Ramos (cell line): ENCODE measurements around the gene ETFDH.
"Not testable (repeated sequence)": the region's sequence is repeated elsewhere in the genome, so short reads cannot be mapped to it uniquely, and the experiment has no call there.

Source experiments
- in situ Hi-C: fragments of 300-500 bp; cut with MboI; formaldehyde crosslinking; loops from one replicate; pipeline ENCODE4 v1.14.3; 2022; ENCODE audit warnings: low sequenced_read_pairs; ENCODE audit not compliant: unreplicated experiment

ETFDH gene

GRCh38 chr4:158746537-158746936, 74.4 kb downstream of the ETFDH start:
- in situ Hi-C loops, result loop anchor here (25.0 kb wide), 1 partner anchor 691 kb away; no protein-coding TSS in a partner anchor

DNA sequence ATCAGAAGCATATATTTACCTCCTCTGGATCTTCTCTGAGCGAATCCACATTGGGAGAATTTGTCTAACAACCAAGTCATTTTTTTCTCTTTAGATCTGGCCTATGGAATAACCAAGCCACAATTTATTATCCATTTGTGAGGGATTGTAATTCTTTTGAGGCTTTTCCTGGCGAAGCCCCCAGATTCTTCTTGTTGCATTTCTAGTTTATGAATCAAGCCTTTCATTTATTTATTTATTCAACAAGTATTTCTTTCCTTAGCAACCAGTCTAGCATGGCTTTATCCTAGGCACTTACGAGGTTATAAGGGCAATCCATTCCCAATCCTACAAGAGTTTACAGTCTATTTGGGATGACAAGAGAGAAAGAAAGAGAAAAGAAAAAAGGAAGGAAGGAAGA, 78.3 kb downstream of the ETFDH start:
- in situ Hi-C loops, result no loop called here

DNA sequence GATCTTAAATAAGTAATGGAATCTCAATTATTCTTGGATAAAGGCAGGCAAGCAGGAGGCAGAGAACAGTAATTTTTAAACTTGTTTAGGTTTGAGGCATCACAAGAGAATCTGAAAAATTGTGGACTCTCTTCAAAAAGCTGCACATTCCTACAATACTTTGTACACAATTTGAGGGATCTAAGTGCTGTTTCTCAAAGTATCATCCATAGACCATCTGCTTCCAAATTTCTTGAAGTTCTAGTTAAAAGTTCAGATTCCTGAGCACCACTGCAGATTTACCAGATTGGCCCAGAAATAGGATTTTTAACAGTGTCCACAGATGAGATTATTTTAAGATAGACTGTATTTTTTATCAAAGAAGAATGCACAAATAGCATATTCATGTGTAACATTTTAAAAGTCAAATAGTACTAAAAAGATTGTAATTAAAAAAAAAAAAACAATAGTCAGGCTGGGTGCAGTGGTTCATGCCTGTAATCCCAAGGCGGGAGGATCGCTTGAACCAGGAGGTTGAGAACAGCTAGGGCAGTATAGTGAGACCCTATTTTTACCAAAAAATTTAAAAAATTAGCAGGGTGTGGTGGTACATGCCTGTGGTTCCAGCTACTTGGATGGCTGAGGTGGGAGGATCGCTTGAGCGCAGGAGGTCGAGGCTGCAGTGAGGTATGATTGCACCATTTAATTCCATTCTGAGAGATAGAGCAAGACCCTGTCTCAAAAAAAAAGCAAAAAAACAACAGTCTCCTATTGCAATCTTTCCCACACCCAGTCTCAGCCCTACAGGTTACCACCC, 82.5 kb downstream of the ETFDH start:
- in situ Hi-C loops, result no loop called here

- in situ Hi-C loops, result not testable (repeated sequence)
These were observed 83.7 kb downstream of the ETFDH start for GRCh38 chr4:158755819-158756218.

DNA sequence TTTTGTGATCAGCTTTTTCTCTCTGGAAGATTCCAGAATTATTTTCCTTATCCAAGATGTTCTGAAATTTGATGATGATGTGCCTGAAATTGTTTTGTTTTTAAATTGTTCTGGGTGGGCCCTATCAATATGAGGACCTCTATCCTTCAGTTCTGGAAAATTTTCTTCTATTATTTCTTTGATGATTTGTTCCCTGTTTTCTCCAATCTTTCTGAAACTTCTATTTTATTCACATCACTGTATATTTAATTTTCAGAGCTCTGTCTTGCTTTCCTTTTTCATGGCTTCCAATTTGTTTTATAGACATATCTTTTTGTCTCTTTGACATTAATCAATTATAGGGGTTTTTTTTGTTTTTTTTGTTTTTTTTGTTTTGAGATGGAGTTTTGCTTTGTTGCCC, 84.5 kb downstream of the ETFDH start:
- in situ Hi-C loops, result no loop called here

DNA sequence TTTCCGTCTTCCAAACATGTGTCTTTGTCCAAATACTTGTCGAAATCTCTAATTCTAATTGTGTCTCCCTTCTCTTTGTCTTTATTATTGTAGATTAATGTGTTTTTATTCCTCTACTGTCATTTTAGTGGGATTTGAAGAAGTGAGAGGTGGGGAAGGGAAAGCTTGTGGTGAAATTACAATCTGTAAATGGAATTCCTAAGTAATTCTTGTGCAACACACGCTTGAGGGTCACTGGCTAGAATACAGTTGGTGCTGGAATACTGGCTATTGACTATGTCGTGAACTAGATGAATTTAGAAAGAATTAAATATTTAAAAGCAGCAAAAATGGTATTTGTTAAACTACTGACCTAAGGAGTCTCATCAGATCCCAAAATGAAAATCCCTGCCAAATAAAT, 86.0 kb downstream of the ETFDH start:
- in situ Hi-C loops, result no loop called here

DNA sequence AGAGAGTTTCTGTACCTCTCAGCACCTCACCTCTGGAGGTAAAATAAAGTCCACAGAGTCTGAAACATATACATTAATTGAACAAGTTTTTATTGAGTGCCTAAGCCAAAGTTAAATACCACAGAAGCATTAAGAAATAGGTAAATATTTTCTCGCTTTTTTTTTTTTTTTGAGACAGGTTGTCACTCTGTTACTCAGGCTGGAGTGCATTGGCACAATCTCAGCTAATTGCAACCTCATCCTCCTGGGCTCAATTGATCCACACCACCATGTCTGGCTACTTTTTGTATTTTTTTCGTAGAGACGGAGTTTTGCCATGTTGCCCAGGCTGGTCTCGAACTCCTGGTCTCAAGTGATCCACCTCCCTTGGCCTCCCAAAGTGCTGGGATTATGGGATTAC, 86.6 kb downstream of the ETFDH start:
- in situ Hi-C loops, result no loop called here
